Neural cell (in vitro differentiated cells): ENCODE data around the gene VPS50.

Experiments
- CTCF ChIP-seq: fragments of 450-650 bp; IDR thresholded peaks from 2 replicates; pipeline ENCODE4 v1.5.1; 2014; ENCODE audit warnings: antibody characterized with exemption, mild to moderate bottlenecking, moderate library complexity; ENCODE audit not compliant: poor library complexity, severe bottlenecking
- POLR2AphosphoS5 ChIP-seq: IDR thresholded peaks from 2 replicates; pipeline ENCODE4 v1.6.1; 2012

- no peak for TF ChIP-seq CTCF
- TF ChIP-seq POLR2AphosphoS5: no peak
Observed at GRCh38 chr7:93331706-93332105, 99.5 kb downstream of the VPS50 start.
